ENCODE results near the gene SIK1. TPM values are rescaled to one million over a fixed set of nuclear protein-coding genes. Genes with fewer than 3 reads are reported as not detected.
"Not testable (repeated sequence)": the region's sequence is repeated elsewhere in the genome, so short reads cannot be mapped to it uniquely, and the experiment has no call there.

Gene SIK1
- polyA plus RNA-seq, 2 donors = 1.3 to 4.6 TPM

DNA sequence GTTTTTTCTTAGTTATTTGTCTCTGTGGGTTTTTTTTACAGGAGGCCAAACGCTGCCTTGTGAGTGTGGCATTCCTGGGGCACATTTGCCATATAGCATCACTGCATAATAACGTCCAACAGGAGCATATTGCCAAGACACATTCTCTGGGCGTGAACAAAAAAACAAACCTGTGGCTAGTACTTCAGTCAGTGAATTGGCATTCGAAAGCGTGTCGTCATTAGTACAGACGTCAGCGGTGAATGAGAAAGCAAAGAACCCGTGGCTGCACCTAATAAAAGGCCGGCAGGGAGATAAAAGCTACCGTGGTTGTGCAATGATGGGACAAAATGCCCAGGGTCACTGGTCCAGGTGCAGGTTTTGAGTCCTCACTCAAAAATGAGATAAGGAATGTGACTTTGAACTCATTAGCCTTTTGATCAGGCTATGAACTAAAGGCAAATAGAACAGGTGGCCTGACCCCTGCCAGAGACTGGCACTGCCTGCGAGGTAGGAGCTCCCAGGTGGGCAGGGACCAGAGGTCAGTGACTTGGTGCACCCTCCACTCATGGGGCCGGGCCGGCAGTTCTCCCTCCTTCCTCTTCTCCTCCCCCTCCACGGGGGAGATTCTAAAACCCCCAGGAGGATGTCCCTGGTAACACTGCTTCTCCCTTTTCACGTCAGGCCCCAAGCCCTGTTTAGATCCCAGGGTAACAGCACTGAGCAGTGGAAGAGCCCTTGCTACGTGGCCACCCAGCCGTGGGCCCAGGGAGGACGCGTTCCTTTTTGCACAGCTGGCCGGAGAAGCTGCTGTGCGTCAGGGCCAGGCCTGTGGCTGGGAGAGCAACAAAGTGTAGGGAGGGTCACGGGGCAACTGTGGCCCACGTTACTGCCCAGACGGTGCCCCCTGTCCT is 14.2 kb upstream of the SIK1 start:
- not testable (repeated sequence) for H3K27me3 ChIP-seq (ENCODE audit: control insufficient read depth in 1 of 2, insufficient read depth in 2 of 2, low read length in 2 of 2); H3K9me3 ChIP-seq (ENCODE audit: control insufficient read depth in 2 of 2, insufficient read depth in 1 of 2, low read depth in 1 of 2, low read length in 1 of 2); H3K4me1 ChIP-seq (ENCODE audit: control insufficient read depth in 2 of 2, insufficient read depth in 2 of 2, low read length in 1 of 2); H3K36me3 ChIP-seq (ENCODE audit: control insufficient read depth in 2 of 2, insufficient read depth in 2 of 2, low read length in 1 of 2); H3K4me3 ChIP-seq (ENCODE audit: low read depth in 1 of 2, low read length in 2 of 2); H3K27ac ChIP-seq (ENCODE audit: low read depth in 2 of 2, low read length in 1 of 2)
- WGBS, 2 donors = no CpG with 5 or more reads among the region's 25 CpGs

DNA sequence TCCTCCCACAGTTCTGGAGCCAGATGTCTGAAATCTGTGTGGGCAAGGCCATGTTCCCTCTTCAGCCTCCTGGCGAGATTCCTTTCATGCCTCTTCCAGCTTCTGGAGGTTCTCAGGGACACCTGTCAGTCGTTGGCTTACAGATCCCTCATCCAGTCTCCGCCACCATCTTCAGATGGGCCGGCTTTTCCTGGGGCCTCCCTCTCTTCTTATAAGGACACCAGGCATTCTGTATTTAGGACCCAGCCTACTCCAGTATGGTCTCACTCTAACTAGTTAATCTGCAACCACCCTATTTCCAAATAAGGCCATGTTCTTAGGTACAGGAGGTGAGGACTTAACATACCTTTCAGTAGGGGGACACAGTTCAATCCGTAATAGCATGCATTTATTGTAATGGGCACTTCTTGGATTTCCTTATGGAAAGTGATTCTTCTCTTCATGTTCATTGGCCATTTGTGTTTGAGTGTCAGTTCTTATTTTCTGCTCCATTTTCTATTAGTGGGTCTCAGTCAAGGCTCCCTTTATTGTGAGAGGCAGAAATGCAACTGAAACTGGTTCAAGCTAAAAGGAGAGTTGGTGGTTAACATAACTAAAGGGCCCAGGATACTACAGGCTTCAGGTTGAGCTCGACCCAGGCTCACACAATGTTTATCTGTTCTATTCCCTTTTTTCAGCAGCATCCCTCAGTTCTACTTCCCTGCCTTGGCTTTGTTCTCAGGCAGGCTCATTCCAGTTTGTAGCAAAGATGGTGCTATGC is 12.6 kb upstream of the SIK1 start:
- not testable (repeated sequence) for H3K36me3 ChIP-seq (ENCODE audit: control insufficient read depth in 2 of 2, insufficient read depth in 2 of 2, low read length in 1 of 2); H3K4me3 ChIP-seq (ENCODE audit: low read depth in 1 of 2, low read length in 2 of 2); H3K4me1 ChIP-seq (ENCODE audit: control insufficient read depth in 2 of 2, insufficient read depth in 2 of 2, low read length in 1 of 2); H3K27me3 ChIP-seq (ENCODE audit: control insufficient read depth in 1 of 2, insufficient read depth in 2 of 2, low read length in 2 of 2); H3K27ac ChIP-seq (ENCODE audit: low read depth in 2 of 2, low read length in 1 of 2); H3K9me3 ChIP-seq (ENCODE audit: control insufficient read depth in 2 of 2, insufficient read depth in 1 of 2, low read depth in 1 of 2, low read length in 1 of 2)
- WGBS, 2 donors = 81 to 85% methylated on average over 3 to 5 of the region's 6 CpGs

DNA sequence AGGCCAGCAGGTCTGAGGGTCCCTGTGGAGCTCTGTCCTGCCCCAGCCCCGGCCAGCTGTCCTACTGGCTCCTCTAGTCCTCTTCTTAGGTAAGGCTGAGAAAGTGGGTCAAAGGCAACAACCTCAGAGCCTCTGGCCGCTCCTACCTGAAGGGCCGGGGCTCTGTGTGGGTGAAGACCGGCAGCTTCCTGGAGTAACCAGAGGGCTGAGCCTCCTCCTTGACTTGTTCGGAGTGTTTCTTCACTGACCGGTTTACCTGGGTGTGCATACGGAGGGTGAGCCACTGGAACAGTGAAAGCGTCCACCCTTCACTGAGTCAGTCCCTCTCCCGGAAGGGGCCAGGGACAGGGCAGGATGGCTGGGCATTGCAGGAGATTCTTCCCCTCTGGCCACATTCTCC is 9.3 kb upstream of the SIK1 start:
- no CpG with 5 or more reads among the region's 9 CpGs for WGBS, 2 donors
- not testable (repeated sequence) for H3K9me3 ChIP-seq (ENCODE audit: control insufficient read depth in 2 of 2, insufficient read depth in 1 of 2, low read depth in 1 of 2, low read length in 1 of 2); H3K4me1 ChIP-seq (ENCODE audit: control insufficient read depth in 2 of 2, insufficient read depth in 2 of 2, low read length in 1 of 2); H3K36me3 ChIP-seq (ENCODE audit: control insufficient read depth in 2 of 2, insufficient read depth in 2 of 2, low read length in 1 of 2); H3K27ac ChIP-seq (ENCODE audit: low read depth in 2 of 2, low read length in 1 of 2); H3K27me3 ChIP-seq (ENCODE audit: control insufficient read depth in 1 of 2, insufficient read depth in 2 of 2, low read length in 2 of 2); H3K4me3 ChIP-seq (ENCODE audit: low read depth in 1 of 2, low read length in 2 of 2)

DNA sequence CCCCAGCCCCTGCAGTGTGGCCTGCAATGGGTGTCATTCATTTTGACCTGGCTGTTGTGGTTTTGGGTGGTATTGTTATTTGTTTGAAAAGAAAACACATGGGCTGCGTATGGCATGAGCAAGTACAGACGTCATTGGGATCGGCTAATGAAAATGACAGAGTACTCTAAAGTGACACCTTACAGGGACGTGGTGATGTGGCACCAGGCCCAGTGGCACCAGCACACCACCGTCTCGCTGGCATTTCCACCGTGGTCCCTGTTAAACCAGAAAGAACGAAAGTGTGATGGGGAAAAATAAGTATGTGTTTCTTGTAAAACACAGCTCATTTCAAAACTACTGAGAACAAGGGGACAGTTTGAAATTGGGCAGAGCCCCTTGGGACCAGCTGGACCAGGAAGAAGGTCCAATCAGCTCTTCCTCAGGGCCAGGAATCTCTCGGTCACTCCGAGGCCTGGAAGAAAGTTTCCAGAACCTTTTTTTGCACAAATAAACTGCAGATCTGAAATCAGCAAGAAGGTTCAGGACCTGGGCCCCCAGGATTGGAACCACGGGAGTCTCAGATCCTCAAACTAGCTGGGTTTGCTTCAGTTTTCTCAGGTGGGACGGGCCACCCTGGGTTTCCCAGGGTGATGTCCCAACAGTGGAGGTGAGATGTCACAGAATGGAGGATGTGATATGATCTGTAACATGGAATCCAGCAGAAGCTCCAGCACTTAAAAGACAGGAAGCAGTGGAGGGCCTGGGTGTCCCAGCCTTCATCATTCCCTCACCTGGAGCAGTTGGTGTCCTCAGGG is 6.6 kb upstream of the SIK1 start:
- not testable (repeated sequence) for H3K4me3 ChIP-seq (ENCODE audit: low read depth in 1 of 2, low read length in 2 of 2); H3K4me1 ChIP-seq (ENCODE audit: control insufficient read depth in 2 of 2, insufficient read depth in 2 of 2, low read length in 1 of 2); H3K9me3 ChIP-seq (ENCODE audit: control insufficient read depth in 2 of 2, insufficient read depth in 1 of 2, low read depth in 1 of 2, low read length in 1 of 2); H3K27me3 ChIP-seq (ENCODE audit: control insufficient read depth in 1 of 2, insufficient read depth in 2 of 2, low read length in 2 of 2); H3K36me3 ChIP-seq (ENCODE audit: control insufficient read depth in 2 of 2, insufficient read depth in 2 of 2, low read length in 1 of 2); H3K27ac ChIP-seq (ENCODE audit: low read depth in 2 of 2, low read length in 1 of 2)
- 84 to 100% methylated on average over 1 of the region's 12 CpGs for WGBS, 2 donors

GRCh38 chr21:43430830-43431416 is 4.0 kb upstream of the SIK1 start:
- not testable (repeated sequence) for H3K9me3 ChIP-seq (ENCODE audit: control insufficient read depth in 2 of 2, insufficient read depth in 1 of 2, low read depth in 1 of 2, low read length in 1 of 2); H3K36me3 ChIP-seq (ENCODE audit: control insufficient read depth in 2 of 2, insufficient read depth in 2 of 2, low read length in 1 of 2); H3K4me1 ChIP-seq (ENCODE audit: control insufficient read depth in 2 of 2, insufficient read depth in 2 of 2, low read length in 1 of 2); H3K4me3 ChIP-seq (ENCODE audit: low read depth in 1 of 2, low read length in 2 of 2); H3K27me3 ChIP-seq (ENCODE audit: control insufficient read depth in 1 of 2, insufficient read depth in 2 of 2, low read length in 2 of 2); H3K27ac ChIP-seq (ENCODE audit: low read depth in 2 of 2, low read length in 1 of 2)
- 74 to 79% methylated on average over 9 to 11 of the region's 17 CpGs for WGBS, 2 donors

GRCh38 chr21:43428964-43429363 is 2.0 kb upstream of the SIK1 start:
- not testable (repeated sequence) for H3K36me3 ChIP-seq (ENCODE audit: control insufficient read depth in 2 of 2, insufficient read depth in 2 of 2, low read length in 1 of 2); H3K27me3 ChIP-seq (ENCODE audit: control insufficient read depth in 1 of 2, insufficient read depth in 2 of 2, low read length in 2 of 2); H3K27ac ChIP-seq (ENCODE audit: low read depth in 2 of 2, low read length in 1 of 2); H3K4me3 ChIP-seq (ENCODE audit: low read depth in 1 of 2, low read length in 2 of 2); H3K9me3 ChIP-seq (ENCODE audit: control insufficient read depth in 2 of 2, insufficient read depth in 1 of 2, low read depth in 1 of 2, low read length in 1 of 2); H3K4me1 ChIP-seq (ENCODE audit: control insufficient read depth in 2 of 2, insufficient read depth in 2 of 2, low read length in 1 of 2)
- no CpG with 5 or more reads among the region's 6 CpGs for WGBS, 2 donors

DNA sequence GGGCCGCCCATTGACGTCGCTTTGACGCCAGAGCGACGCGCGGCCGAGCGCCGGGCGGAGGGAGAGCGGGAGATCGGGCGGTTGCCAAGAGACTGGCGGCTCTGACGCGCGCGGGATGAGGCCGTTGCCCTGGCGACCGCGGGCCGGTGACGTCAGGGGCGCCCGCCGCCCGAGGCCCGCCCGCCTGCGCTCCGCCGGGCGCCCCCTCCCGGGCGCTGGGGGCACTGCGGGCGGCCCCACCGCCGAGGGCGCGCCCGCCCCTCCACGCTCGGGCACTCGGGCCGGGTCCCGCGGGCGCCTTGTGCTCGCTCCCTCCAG is 270 bp upstream of the SIK1 start:
- no CpG with 5 or more reads among the region's 53 CpGs for WGBS, 2 donors
- H3K4me3 ChIP-seq (ENCODE audit: low read depth in 1 of 2, low read length in 2 of 2); H3K27ac ChIP-seq (ENCODE audit: low read depth in 2 of 2, low read length in 1 of 2); H3K4me1 ChIP-seq (ENCODE audit: control insufficient read depth in 2 of 2, insufficient read depth in 2 of 2, low read length in 1 of 2); H3K27me3 ChIP-seq (ENCODE audit: control insufficient read depth in 1 of 2, insufficient read depth in 2 of 2, low read length in 2 of 2); H3K9me3 ChIP-seq (ENCODE audit: control insufficient read depth in 2 of 2, insufficient read depth in 1 of 2, low read depth in 1 of 2, low read length in 1 of 2); H3K36me3 ChIP-seq (ENCODE audit: control insufficient read depth in 2 of 2, insufficient read depth in 2 of 2, low read length in 1 of 2): not testable (repeated sequence)

GRCh38 chr21:43426004-43426403 is 927 bp downstream of the SIK1 start:
- H3K36me3 ChIP-seq (ENCODE audit: control insufficient read depth in 2 of 2, insufficient read depth in 2 of 2, low read length in 1 of 2); H3K27ac ChIP-seq (ENCODE audit: low read depth in 2 of 2, low read length in 1 of 2); H3K27me3 ChIP-seq (ENCODE audit: control insufficient read depth in 1 of 2, insufficient read depth in 2 of 2, low read length in 2 of 2); H3K9me3 ChIP-seq (ENCODE audit: control insufficient read depth in 2 of 2, insufficient read depth in 1 of 2, low read depth in 1 of 2, low read length in 1 of 2); H3K4me1 ChIP-seq (ENCODE audit: control insufficient read depth in 2 of 2, insufficient read depth in 2 of 2, low read length in 1 of 2); H3K4me3 ChIP-seq (ENCODE audit: low read depth in 1 of 2, low read length in 2 of 2): not testable (repeated sequence)
- no CpG with 5 or more reads among the region's 43 CpGs for WGBS, 2 donors

- not testable (repeated sequence) for H3K4me1 ChIP-seq (ENCODE audit: control insufficient read depth in 2 of 2, insufficient read depth in 2 of 2, low read length in 1 of 2); H3K36me3 ChIP-seq (ENCODE audit: control insufficient read depth in 2 of 2, insufficient read depth in 2 of 2, low read length in 1 of 2); H3K27ac ChIP-seq (ENCODE audit: low read depth in 2 of 2, low read length in 1 of 2); H3K4me3 ChIP-seq (ENCODE audit: low read depth in 1 of 2, low read length in 2 of 2); H3K9me3 ChIP-seq (ENCODE audit: control insufficient read depth in 2 of 2, insufficient read depth in 1 of 2, low read depth in 1 of 2, low read length in 1 of 2); H3K27me3 ChIP-seq (ENCODE audit: control insufficient read depth in 1 of 2, insufficient read depth in 2 of 2, low read length in 2 of 2)
- no CpG with 5 or more reads among the region's 15 CpGs for WGBS, 2 donors
These were observed 7.5 kb downstream of the SIK1 start for GRCh38 chr21:43419475-43419874.
